Measurements from ENCODE around the gene FCRL4.

Gene FCRL4

GRCh38 chr1:157539568-157539967 is 58.3 kb downstream of the FCRL4 start:
- no peak for DNase-seq (ENCODE audit: low read depth)
- no peak overlapping the region for H3K4me3 ChIP-seq (ENCODE audit: low read depth, low read length)
- TF ChIP-seq, protein P1, sequence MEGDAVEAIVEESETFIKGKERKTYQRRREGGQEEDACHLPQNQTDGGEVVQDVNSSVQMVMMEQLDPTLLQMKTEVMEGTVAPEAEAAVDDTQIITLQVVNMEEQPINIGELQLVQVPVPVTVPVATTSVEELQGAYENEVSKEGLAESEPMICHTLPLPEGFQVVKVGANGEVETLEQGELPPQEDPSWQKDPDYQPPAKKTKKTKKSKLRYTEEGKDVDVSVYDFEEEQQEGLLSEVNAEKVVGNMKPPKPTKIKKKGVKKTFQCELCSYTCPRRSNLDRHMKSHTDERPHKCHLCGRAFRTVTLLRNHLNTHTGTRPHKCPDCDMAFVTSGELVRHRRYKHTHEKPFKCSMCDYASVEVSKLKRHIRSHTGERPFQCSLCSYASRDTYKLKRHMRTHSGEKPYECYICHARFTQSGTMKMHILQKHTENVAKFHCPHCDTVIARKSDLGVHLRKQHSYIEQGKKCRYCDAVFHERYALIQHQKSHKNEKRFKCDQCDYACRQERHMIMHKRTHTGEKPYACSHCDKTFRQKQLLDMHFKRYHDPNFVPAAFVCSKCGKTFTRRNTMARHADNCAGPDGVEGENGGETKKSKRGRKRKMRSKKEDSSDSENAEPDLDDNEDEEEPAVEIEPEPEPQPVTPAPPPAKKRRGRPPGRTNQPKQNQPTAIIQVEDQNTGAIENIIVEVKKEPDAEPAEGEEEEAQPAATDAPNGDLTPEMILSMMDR (IDR thresholded peaks at IDR 0.05; ENCODE audit: insufficient read depth, low read depth, low read length, missing control alignments): no peak

DNA sequence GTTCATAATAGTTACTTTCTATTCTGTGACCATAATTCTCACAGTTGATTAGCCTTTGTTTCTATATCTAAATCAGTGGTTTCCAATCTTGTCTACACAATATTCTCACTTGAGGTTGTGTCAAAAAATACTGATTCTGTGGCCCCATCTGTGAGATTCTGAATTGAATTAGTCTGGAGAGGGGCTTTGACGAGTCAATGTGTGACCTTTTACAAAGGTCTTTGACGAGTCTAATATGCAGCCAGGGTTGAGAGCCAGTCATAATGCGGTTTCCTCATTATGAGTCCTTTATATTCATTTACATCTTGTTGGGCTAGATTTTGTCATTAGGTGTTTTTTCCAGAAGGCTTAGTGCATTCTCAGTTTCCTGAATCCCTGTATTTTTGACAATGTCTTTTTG is 65.3 kb downstream of the FCRL4 start:
- no peak overlapping the region for H3K4me3 ChIP-seq (ENCODE audit: low read depth, low read length)
- no peak for DNase-seq (ENCODE audit: low read depth)
- TF ChIP-seq, protein P1 (IDR thresholded peaks at IDR 0.05; ENCODE audit: insufficient read depth, low read depth, low read length, missing control alignments): no peak

DNA sequence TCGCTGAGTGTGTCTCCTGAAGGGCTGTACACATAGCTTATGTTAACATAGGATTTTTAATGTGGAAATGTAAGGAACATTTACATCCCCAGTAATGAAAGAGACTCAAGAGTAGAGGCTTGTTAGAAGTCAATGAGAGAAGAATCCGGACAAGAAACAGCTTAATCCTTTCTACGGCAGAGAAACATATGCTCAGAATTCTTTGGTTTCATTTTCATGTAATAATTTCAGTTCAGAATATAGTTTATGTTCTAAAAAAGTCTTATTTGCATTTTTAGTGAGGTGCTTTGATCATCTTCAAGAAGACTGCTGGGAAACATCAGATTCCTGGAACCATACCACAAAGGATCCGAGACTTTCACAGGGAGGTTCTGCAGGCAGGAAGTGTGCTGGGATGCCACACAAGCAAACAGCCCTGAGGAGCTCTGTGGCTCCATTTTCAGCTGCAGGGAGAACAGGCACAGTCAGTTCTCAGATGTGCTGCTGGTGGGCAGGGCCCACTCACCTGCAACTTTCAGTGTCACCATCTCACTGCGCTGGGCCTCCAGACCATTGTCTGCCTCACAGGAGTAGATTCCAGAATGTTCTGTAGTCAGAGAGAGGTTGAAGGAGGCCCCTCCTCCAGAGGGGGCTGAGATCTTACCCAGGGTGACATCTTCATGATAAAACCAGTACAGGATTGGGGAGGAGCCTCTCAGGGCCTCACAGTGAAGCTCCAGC is 74.0 kb downstream of the FCRL4 start:
- peak overlapping the region; percentile 27; the same call in 1 of the 2 replicates for H3K4me3 ChIP-seq (ENCODE audit: low read depth, low read length)
- TF ChIP-seq, protein P1 (IDR thresholded peaks at IDR 0.05; ENCODE audit: insufficient read depth, low read depth, low read length, missing control alignments): no peak
- DNase-seq (ENCODE audit: low read depth): peak; percentile 75
